ENCODE measurements around the gene PDE4D. TPM values are rescaled to one million over a fixed set of nuclear protein-coding genes. Genes with fewer than 3 reads are reported as not detected.

PDE4D gene
- total RNA-seq, 1 experiment from 2014 or later = 2.1 TPM

GRCh38 chr5:59500014-59500413, 393.5 kb downstream of the PDE4D start:
- H3K9ac ChIP-seq (ENCODE audit: extremely low read depth, insufficient read length, low read length) = no peak overlapping the region
- Mint-ChIP-seq H3K27me3 (ENCODE audit: low read depth) (no peaks in the 10 kb centered on the region), H3K4me3 (no peak overlapping the region)

More at GRCh38 chr5:59500014-59500413, 393.5 kb downstream of the PDE4D start:
- H2AFZ ChIP-seq (ENCODE audit: low read length) = no peak overlapping the region
- no peak overlapping the region for H2BK15ac ChIP-seq (ENCODE audit: low read depth, low read length)
- H3K9me3 ChIP-seq (ENCODE audit: control insufficient read depth, low read depth, low read length) = no peaks in the 10 kb centered on the region
- DNase-seq = no peak
- Mint-ChIP-seq H3K9me3 (peaks cover 3 to 5% of the 10 kb centered on the region in 2 experiments; a peak in 2 of 5 replicates), H3K4me1 (peaks cover 2 to 3% of the 10 kb centered on the region in 2 experiments; a peak in 2 of 4 replicates), H3K36me3 (ENCODE audit: insufficient read depth in 1 of 3, low read depth in 3 of 3) (peaks cover 0 to 2% (median 0%) of the 10 kb centered on the region in 3 experiments; a peak in 2 of 7 replicates), H3K27ac (no peak overlapping the region)
- no peak overlapping the region for H2BK120ac ChIP-seq (ENCODE audit: low read depth, low read length, poor library complexity, severe bottlenecking)
- H3K18ac ChIP-seq (ENCODE audit: insufficient read length, low read depth, low read length) = no peak overlapping the region
- no peaks in the 10 kb centered on the region for H3K4me1 ChIP-seq (ENCODE audit: insufficient read depth, low read length)
- no peaks in the 10 kb centered on the region for H3K23me2 ChIP-seq (ENCODE audit: insufficient read length, low read depth, low read length, poor library complexity, severe bottlenecking)
- no peak overlapping the region for H3K14ac ChIP-seq (ENCODE audit: insufficient read depth, low read length)
- no peak overlapping the region for H4K5ac ChIP-seq (ENCODE audit: insufficient read length, low read depth, low read length)
- TF ChIP-seq CTCF (conservative IDR thresholded peaks at IDR 0.05) = no peak
- no peaks in the 10 kb centered on the region for H3K27me3 ChIP-seq (ENCODE audit: insufficient read depth, low read length)
- no CpG with 5 or more reads among the region's 1 CpG for WGBS (ENCODE audit: extremely low coverage, insufficient read length, low lambda C conversion rate)
- H3T11ph ChIP-seq (ENCODE audit: low read length) = no peak overlapping the region
- no peak overlapping the region for H3K27ac ChIP-seq (ENCODE audit: insufficient read length, low read depth, low read length)
- no peak overlapping the region for H4K91ac ChIP-seq (ENCODE audit: insufficient read length, low read depth, low read length)
- H3K79me1 ChIP-seq (ENCODE audit: insufficient read depth, low read depth, low read length, poor library complexity, severe bottlenecking) = no peaks in the 10 kb centered on the region
- H2BK5ac ChIP-seq (ENCODE audit: insufficient read length, low read length) = no peak overlapping the region
- no peak overlapping the region for H3K23ac ChIP-seq (ENCODE audit: insufficient read length, low read depth, low read length)
- H2AK5ac ChIP-seq (ENCODE audit: insufficient read length, low read length) = no peak overlapping the region
- H2BK20ac ChIP-seq (ENCODE audit: low read depth, low read length, poor library complexity, severe bottlenecking) = no peak overlapping the region
- H3K4ac ChIP-seq (ENCODE audit: low read depth, low read length) = no peak overlapping the region
- no peaks in the 10 kb centered on the region for H3K79me2 ChIP-seq (ENCODE audit: insufficient read depth, low read length)
- H4K20me1 ChIP-seq (ENCODE audit: control insufficient read depth, insufficient read depth, insufficient read length) = no peaks in the 10 kb centered on the region
- H3K56ac ChIP-seq (ENCODE audit: insufficient read length, low read depth, low read length) = no peak overlapping the region
- no peak overlapping the region for H3K4me2 ChIP-seq (ENCODE audit: insufficient read depth, insufficient read length, low read length)
- H4K8ac ChIP-seq (replicated peaks; ENCODE audit: insufficient read length, low read depth, low read length) = no peak overlapping the region
- H2BK12ac ChIP-seq (ENCODE audit: insufficient read length, low read depth, low read length) = no peak overlapping the region
